H1 (cell line): ENCODE measurements around the gene ARHGAP6. TPM values are rescaled to one million over a fixed set of nuclear protein-coding genes. Genes with fewer than 3 reads are reported as not detected.

Experiments used
- CTCF ChIA-PET: fragments of 300-600 bp; sonication (Branson Sonifier 250); formaldehyde crosslinking; loops from one replicate; lab custom pipeline; 2021; ENCODE audit not compliant: partially characterized antibody; lab: Charles Lee
- POLR2A ChIA-PET: fragments of 300-600 bp; sonication (Branson Sonifier 250); formaldehyde crosslinking; loops from one replicate; lab custom pipeline; 2021; ENCODE audit warnings: inconsistent platforms; ENCODE audit not compliant: partially characterized antibody; lab: Charles Lee
- DNase-seq, 2 experiments: peaks; one replicate each; pipeline versions ENCODE4 v3.0.0 to v3.0.0-alpha.2; 2010 to 2022; ENCODE audit warnings: low spot score in 2 of 2, low read depth in 1 of 2, mixed read lengths in 1 of 2
- FAIRE-seq: peaks from 2 replicates; lab custom pipeline; 2011; peaks lifted over from hg19 to GRCh38; lab: Jason Lieb, UNC
- H2AFZ ChIP-seq: 2 replicates; pipeline ENCODE4 v1.8.1; 2012; ENCODE audit warnings: low read length, inconsistent platforms
- H2AK5ac ChIP-seq: 2 replicates; pipeline ENCODE4 v1.6.1; 2013; ENCODE audit warnings: low read depth, low read length
- H2BK120ac ChIP-seq: replicated peaks from 2 replicates; pipeline ENCODE3; 2013; ENCODE audit warnings: low read depth, low read length, inconsistent platforms
- H2BK12ac ChIP-seq: 2 replicates; pipeline ENCODE4 v1.6.1; 2013; ENCODE audit warnings: low read depth, low read length
- H2BK15ac ChIP-seq: 2 replicates; pipeline ENCODE4 v1.6.1; 2013; ENCODE audit warnings: low read length
- H2BK20ac ChIP-seq: 2 replicates; pipeline ENCODE4 v1.6.1; 2013; ENCODE audit warnings: low read length
- H2BK5ac ChIP-seq: 2 replicates; pipeline ENCODE4 v1.6.1; 2013; ENCODE audit warnings: low read depth, low read length
- H3K14ac ChIP-seq: 2 replicates; pipeline ENCODE4 v1.6.1; 2013; ENCODE audit warnings: inconsistent platforms; ENCODE audit not compliant: insufficient read length
- H3K18ac ChIP-seq: 2 replicates; pipeline ENCODE4 v1.6.1; 2013; ENCODE audit warnings: low read length; ENCODE audit errors: extremely low read depth
- H3K23ac ChIP-seq: 2 replicates; pipeline ENCODE4 v1.6.1; 2013; ENCODE audit warnings: inconsistent platforms; ENCODE audit not compliant: insufficient read length
- H3K23me2 ChIP-seq: 2 replicates; pipeline ENCODE4 v1.6.1; 2013; ENCODE audit warnings: low read depth, low read length
- H3K27ac ChIP-seq: 2 replicates; pipeline ENCODE4 v1.6.1; 2011; ENCODE audit warnings: low read depth, low read length, inconsistent platforms
- H3K27me3 ChIP-seq, 4 experiments: replicated peaks in 1 of 4; 1 replicate in 1 of 4; 2 replicates in 3 of 4; pipeline versions ENCODE4 v1.6.1 to v1.8.1; 2011 to 2013; ENCODE audit warnings: low read length in 3 of 4, mild to moderate bottlenecking in 3 of 4, inconsistent platforms in 2 of 4, mixed read lengths in 2 of 4, moderate library complexity in 1 of 4; ENCODE audit not compliant: control insufficient read depth in 3 of 4, insufficient read depth in 3 of 4; ENCODE audit errors: extremely low read depth in 1 of 4
- H3K36me3 ChIP-seq, 4 experiments: 2 replicates each; pipeline versions ENCODE4 v1.6.1 to v1.8.1; 2011 to 2013; ENCODE audit warnings: mild to moderate bottlenecking in 4 of 4, low read length in 3 of 4, moderate library complexity in 2 of 4, control low read depth in 1 of 4, inconsistent platforms in 1 of 4; ENCODE audit not compliant: insufficient read depth in 4 of 4, control insufficient read depth in 2 of 4
- H3K4ac ChIP-seq: replicated peaks from 2 replicates; pipeline ENCODE3; 2013; ENCODE audit warnings: low read length, low read depth, mixed read lengths, inconsistent platforms; ENCODE audit not compliant: insufficient read length
- H3K4me1 ChIP-seq, 4 experiments: replicated peaks in 1 of 4; 1 replicate in 1 of 4; 2 replicates in 3 of 4; pipeline versions ENCODE4 v1.6.1 to v1.8.1; 2011 to 2013; ENCODE audit warnings: low read length in 3 of 4, inconsistent platforms in 2 of 4, mixed read lengths in 1 of 4; ENCODE audit not compliant: insufficient read depth in 4 of 4, control insufficient read depth in 3 of 4
- H3K4me2 ChIP-seq, 2 experiments: 2 replicates each; pipeline versions ENCODE4 v1.6.1 to v1.8.1; 2011 to 2013; ENCODE audit warnings: low read depth in 2 of 2, low read length in 2 of 2, control low read depth in 1 of 2, inconsistent platforms in 1 of 2, mild to moderate bottlenecking in 1 of 2; ENCODE audit not compliant: insufficient read depth in 1 of 2
- H3K4me3 ChIP-seq, 4 experiments: fragments of 200-600, 300-600 bp in 1 of 4; sonication (generic), shearing (Covaris generic), sonication (Bioruptor Twin) in 1 of 4; 2 replicates each; pipeline versions ENCODE4 v1.5.1 to v1.8.1; 2011 to 2016; ENCODE audit warnings: low read length in 4 of 4, low read depth in 3 of 4, control low read depth in 2 of 4, inconsistent platforms in 2 of 4, mild to moderate bottlenecking in 2 of 4, mixed read lengths in 1 of 4, moderate library complexity in 1 of 4; ENCODE audit not compliant: insufficient read depth in 2 of 4; ENCODE audit errors: extremely low read depth in 1 of 4
- H3K56ac ChIP-seq: replicated peaks from 2 replicates; pipeline ENCODE3; 2013; ENCODE audit warnings: low read depth, mild to moderate bottlenecking, mixed read lengths, low read length, inconsistent platforms; ENCODE audit not compliant: insufficient read length
- H3K79me1 ChIP-seq: 2 replicates; pipeline ENCODE4 v1.6.1; 2013; ENCODE audit warnings: low read depth, low read length, control low read depth
- H3K79me2 ChIP-seq, 2 experiments: 2 replicates each; pipeline versions ENCODE4 v1.6.1 to v1.8.1; 2012 to 2013; ENCODE audit warnings: low read length in 2 of 2, mild to moderate bottlenecking in 2 of 2, inconsistent platforms in 1 of 2; ENCODE audit not compliant: insufficient read depth in 2 of 2, control insufficient read depth in 1 of 2
- H3K9ac ChIP-seq, 4 experiments: replicated peaks in 1 of 4; 1 replicate in 1 of 4; 2 replicates in 3 of 4; pipeline versions ENCODE4 v1.6.1 to v1.8.1; 2011 to 2013; ENCODE audit warnings: low read depth in 3 of 4, low read length in 3 of 4, control low read depth in 2 of 4, mild to moderate bottlenecking in 2 of 4, moderate library complexity in 2 of 4, inconsistent platforms in 1 of 4; ENCODE audit errors: extremely low read depth in 1 of 4
- H3K9me3 ChIP-seq, 2 experiments: 2 replicates each; pipeline versions ENCODE4 v1.6.1 to v1.8.1; 2012 to 2013; ENCODE audit warnings: mild to moderate bottlenecking in 2 of 2, moderate library complexity in 2 of 2, control low read depth in 1 of 2, inconsistent platforms in 1 of 2, low read depth in 1 of 2, low read length in 1 of 2, mixed read lengths in 1 of 2; ENCODE audit not compliant: insufficient read depth in 2 of 2
- H4K20me1 ChIP-seq, 2 experiments: replicated peaks in 1 of 2; 2 replicates each; pipeline versions ENCODE3 to v1.8.1; 2011 to 2013; ENCODE audit warnings: inconsistent platforms in 2 of 2, low read length in 2 of 2, mild to moderate bottlenecking in 1 of 2; ENCODE audit not compliant: insufficient read depth in 2 of 2, control insufficient read depth in 1 of 2
- H4K5ac ChIP-seq: 2 replicates; pipeline ENCODE4 v1.6.1; 2013; ENCODE audit warnings: low read length, low read depth, mixed read lengths, inconsistent platforms; ENCODE audit not compliant: insufficient read length
- H4K8ac ChIP-seq: 2 replicates; pipeline ENCODE4 v1.8.0; 2013; ENCODE audit warnings: mild to moderate bottlenecking, moderate library complexity, low read length, inconsistent platforms; ENCODE audit not compliant: insufficient read depth; ENCODE audit errors: extremely low read depth
- H4K91ac ChIP-seq: replicated peaks from 2 replicates; pipeline ENCODE3; 2013; ENCODE audit warnings: low read length, mixed read lengths, inconsistent platforms; ENCODE audit not compliant: insufficient read length
- BCL11A ChIP-seq, 2 experiments: IDR thresholded peaks; one replicate each; pipeline ENCODE4 v1.6.1; 2011; ENCODE audit warnings: low read depth in 2 of 2, low read length in 2 of 2, mild to moderate bottlenecking in 2 of 2
- GTF2F1 ChIP-seq: IDR thresholded peaks from 2 replicates; pipeline ENCODE4 v1.6.1; 2012; ENCODE audit warnings: low read depth, low read length, improper control_type of control experiment, borderline replicate concordance
- POLR2A ChIP-seq, 2 experiments: IDR thresholded peaks; 1 replicate in 1 of 2; 2 replicates in 1 of 2; pipeline ENCODE4 v1.6.1; 2011; ENCODE audit warnings: low read depth in 2 of 2, low read length in 2 of 2, mild to moderate bottlenecking in 2 of 2; ENCODE audit errors: control extremely low read depth in 1 of 2
- RAD21 ChIP-seq, 2 experiments: IDR thresholded peaks in 1 of 2; conservative IDR thresholded peaks in 1 of 2; 2 replicates each; pipeline ENCODE4 v1.6.1; 2011; ENCODE audit warnings: low read depth in 2 of 2, low read length in 2 of 2, improper control_type of control experiment in 1 of 2, inconsistent platforms in 1 of 2, mild to moderate bottlenecking in 1 of 2, moderate library complexity in 1 of 2
- SP2 ChIP-seq: IDR thresholded peaks from 2 replicates; pipeline ENCODE4 v1.6.1; 2012; ENCODE audit warnings: mild to moderate bottlenecking, low read length, inconsistent platforms
- whole genome bisulfite sequencing, 2 experiments: shearing (Covaris generic) in 1 of 2; methylation state at CpG; one replicate each; pipeline versions ENCODE4 v1.1.6 to v1.1.7; 2013 to 2015; ENCODE audit warnings: low lambda C conversion rate in 2 of 2, mixed read lengths in 2 of 2, inconsistent platforms in 1 of 2, low coverage in 1 of 2, missing lambda C conversion rate in 1 of 2; ENCODE audit not compliant: insufficient replicate concordance in 2 of 2, insufficient coverage in 1 of 2, insufficient read length in 1 of 2; ENCODE audit errors: extremely low coverage in 1 of 2, missing lambda C conversion rate in 1 of 2; 5-methylcytosine and 5-hydroxymethylcytosine counted together
- polyA plus RNA-seq, 7 experiments: library from polyadenylated mRNA; depleted of rRNA in 3 of 7; stranded (reverse) in 5 of 7; unstranded in 2 of 7; fragments of >200 nt in 5 of 7; fragments of 200-250 nt in 2 of 7; gene quantifications; 1 replicate in 5 of 7; 2 replicates in 1 of 7; 4 replicates in 1 of 7; pipeline versions ENCODE4 v1.2.1 to v1.2.3, GENCODE V29; 2011 to 2013; ENCODE audit warnings: missing spikeins in 2 of 7, mixed read lengths in 2 of 7
- total RNA-seq: library from RNA; stranded (reverse); fragmentation: NEBNext Ultra II Directional; extraction: Animal tissue kit (Norgen Biotek cat#: 25700); gene quantifications from 2 replicates; pipeline ENCODE4 v1.2.1, GENCODE V29; 2021

ARHGAP6 gene
- total and polyA plus RNA-seq, 2 of the 8 experiments (the other 6 are each of a cell fraction or from before 2014, with no cell fraction given), result 0.35 to 0.82 TPM

DNA sequence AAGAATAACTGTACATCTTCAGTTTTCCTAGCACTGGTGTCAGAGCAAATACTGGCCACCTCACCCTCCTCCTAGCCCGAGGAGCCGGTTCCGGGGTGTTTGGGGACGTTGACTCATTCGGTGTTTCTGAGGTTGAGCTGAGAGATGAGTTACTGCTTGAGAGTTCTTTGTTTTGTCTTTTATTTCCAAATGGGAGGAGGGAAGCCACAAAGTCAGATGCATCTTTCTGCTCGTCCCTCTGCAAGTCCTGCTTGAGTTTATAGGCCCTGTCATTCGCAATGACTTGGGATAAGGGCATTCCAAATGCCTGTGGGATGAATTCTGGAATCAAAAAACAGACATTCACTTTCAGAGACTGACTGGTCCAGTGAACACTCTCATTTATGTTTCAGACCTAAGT, 477.1 kb downstream of the ARHGAP6 start:
- H2BK15ac ChIP-seq, result no peak overlapping the region
- FAIRE-seq (no peak), DNase-seq (no peak)
- no peak overlapping the region for H4K5ac ChIP-seq
- no peak overlapping the region for H2BK5ac ChIP-seq
- H3K79me1 ChIP-seq, result no peaks in the 10 kb centered on the region
- no peak overlapping the region for H3K27ac ChIP-seq
- no peaks in the 10 kb centered on the region for H3K27me3 ChIP-seq
- TF ChIP-seq SP2, result no peak
- no peak for TF ChIP-seq BCL11A (IDR thresholded peaks at IDR 0.05; ENCODE audit: low read depth in 2 of 2, low read length in 2 of 2)
- no peak for TF ChIP-seq RAD21 (IDR thresholded peaks at IDR 0.05 in 1 of 2, conservative IDR thresholded peaks at IDR 0.05 in 1 of 2; ENCODE audit: low read depth in 2 of 2, low read length in 2 of 2)
- no peak for TF ChIP-seq POLR2A (IDR thresholded peaks at IDR 0.05; ENCODE audit: control extremely low read depth in 1 of 2, low read depth in 2 of 2, low read length in 2 of 2)
- no peak for TF ChIP-seq GTF2F1
- ChIA-PET POLR2A (no interaction called here), CTCF (no interaction called here)
- 95% methylated on average over 5 of the region's 7 CpGs; no CpG with 5 or more reads in 1 of the 2 experiments for WGBS, 2 experiments
- no peak overlapping the region for H3K23ac ChIP-seq
- no peak overlapping the region for H2AFZ ChIP-seq
- H2BK12ac ChIP-seq, result no peak overlapping the region
- no peak overlapping the region for H3K9ac ChIP-seq
- H3K4me2 ChIP-seq, result no peak overlapping the region
- no peaks in the 10 kb centered on the region for H3K79me2 ChIP-seq
- H3K4ac ChIP-seq, result no peak overlapping the region
- no peak overlapping the region for H4K91ac ChIP-seq
- H2AK5ac ChIP-seq, result no peak overlapping the region
- no peaks in the 10 kb centered on the region for H3K9me3 ChIP-seq
- no peak overlapping the region for H3K14ac ChIP-seq
- H3K56ac ChIP-seq, result no peak overlapping the region
- H3K4me3 ChIP-seq, result no peak overlapping the region
- H2BK120ac ChIP-seq, result no peak overlapping the region
- no peaks in the 10 kb centered on the region for H3K36me3 ChIP-seq
- H4K8ac ChIP-seq, result no peak overlapping the region
- H4K20me1 ChIP-seq, result no peaks in the 10 kb centered on the region
- no peak overlapping the region for H3K18ac ChIP-seq
- no peaks in the 10 kb centered on the region for H3K4me1 ChIP-seq
- no peaks in the 10 kb centered on the region for H3K23me2 ChIP-seq
- H2BK20ac ChIP-seq, result no peak overlapping the region
